H1 (cell line): ENCODE results near the gene AK5. TPM values are rescaled to one million over a fixed set of nuclear protein-coding genes. Genes with fewer than 3 reads are reported as not detected.

Source experiments
- CTCF ChIA-PET: fragments of 300-600 bp; sonication (Branson Sonifier 250); formaldehyde crosslinking; loops from one replicate; lab custom pipeline; 2021; ENCODE audit not compliant: partially characterized antibody; lab: Charles Lee
- POLR2A ChIA-PET: fragments of 300-600 bp; sonication (Branson Sonifier 250); formaldehyde crosslinking; loops from one replicate; lab custom pipeline; 2021; ENCODE audit warnings: inconsistent platforms; ENCODE audit not compliant: partially characterized antibody; lab: Charles Lee
- DNase-seq, 2 experiments: peaks; one replicate each; pipeline versions ENCODE4 v3.0.0 to v3.0.0-alpha.2; 2010 to 2022; ENCODE audit warnings: low spot score in 2 of 2, low read depth in 1 of 2, mixed read lengths in 1 of 2
- FAIRE-seq: peaks from 2 replicates; lab custom pipeline; 2011; peaks lifted over from hg19 to GRCh38; lab: Jason Lieb, UNC
- H2AFZ ChIP-seq: 2 replicates; pipeline ENCODE4 v1.8.1; 2012; ENCODE audit warnings: low read length, inconsistent platforms
- H2AK5ac ChIP-seq: 2 replicates; pipeline ENCODE4 v1.6.1; 2013; ENCODE audit warnings: low read depth, low read length
- H2BK120ac ChIP-seq: replicated peaks from 2 replicates; pipeline ENCODE3; 2013; ENCODE audit warnings: low read depth, low read length, inconsistent platforms
- H2BK12ac ChIP-seq: 2 replicates; pipeline ENCODE4 v1.6.1; 2013; ENCODE audit warnings: low read depth, low read length
- H2BK15ac ChIP-seq: 2 replicates; pipeline ENCODE4 v1.6.1; 2013; ENCODE audit warnings: low read length
- H2BK20ac ChIP-seq: 2 replicates; pipeline ENCODE4 v1.6.1; 2013; ENCODE audit warnings: low read length
- H2BK5ac ChIP-seq: 2 replicates; pipeline ENCODE4 v1.6.1; 2013; ENCODE audit warnings: low read depth, low read length
- H3K14ac ChIP-seq: 2 replicates; pipeline ENCODE4 v1.6.1; 2013; ENCODE audit warnings: inconsistent platforms; ENCODE audit not compliant: insufficient read length
- H3K18ac ChIP-seq: 2 replicates; pipeline ENCODE4 v1.6.1; 2013; ENCODE audit warnings: low read length; ENCODE audit errors: extremely low read depth
- H3K23ac ChIP-seq: 2 replicates; pipeline ENCODE4 v1.6.1; 2013; ENCODE audit warnings: inconsistent platforms; ENCODE audit not compliant: insufficient read length
- H3K23me2 ChIP-seq: 2 replicates; pipeline ENCODE4 v1.6.1; 2013; ENCODE audit warnings: low read depth, low read length
- H3K27ac ChIP-seq: 2 replicates; pipeline ENCODE4 v1.6.1; 2011; ENCODE audit warnings: low read depth, low read length, inconsistent platforms
- H3K27me3 ChIP-seq, 4 experiments: replicated peaks in 1 of 4; 1 replicate in 1 of 4; 2 replicates in 3 of 4; pipeline versions ENCODE4 v1.6.1 to v1.8.1; 2011 to 2013; ENCODE audit warnings: low read length in 3 of 4, mild to moderate bottlenecking in 3 of 4, inconsistent platforms in 2 of 4, mixed read lengths in 2 of 4, moderate library complexity in 1 of 4; ENCODE audit not compliant: control insufficient read depth in 3 of 4, insufficient read depth in 3 of 4; ENCODE audit errors: extremely low read depth in 1 of 4
- H3K36me3 ChIP-seq, 4 experiments: 2 replicates each; pipeline versions ENCODE4 v1.6.1 to v1.8.1; 2011 to 2013; ENCODE audit warnings: mild to moderate bottlenecking in 4 of 4, low read length in 3 of 4, moderate library complexity in 2 of 4, control low read depth in 1 of 4, inconsistent platforms in 1 of 4; ENCODE audit not compliant: insufficient read depth in 4 of 4, control insufficient read depth in 2 of 4
- H3K4ac ChIP-seq: replicated peaks from 2 replicates; pipeline ENCODE3; 2013; ENCODE audit warnings: low read length, low read depth, mixed read lengths, inconsistent platforms; ENCODE audit not compliant: insufficient read length
- H3K4me1 ChIP-seq, 4 experiments: replicated peaks in 1 of 4; 1 replicate in 1 of 4; 2 replicates in 3 of 4; pipeline versions ENCODE4 v1.6.1 to v1.8.1; 2011 to 2013; ENCODE audit warnings: low read length in 3 of 4, inconsistent platforms in 2 of 4, mixed read lengths in 1 of 4; ENCODE audit not compliant: insufficient read depth in 4 of 4, control insufficient read depth in 3 of 4
- H3K4me2 ChIP-seq, 2 experiments: 2 replicates each; pipeline versions ENCODE4 v1.6.1 to v1.8.1; 2011 to 2013; ENCODE audit warnings: low read depth in 2 of 2, low read length in 2 of 2, control low read depth in 1 of 2, inconsistent platforms in 1 of 2, mild to moderate bottlenecking in 1 of 2; ENCODE audit not compliant: insufficient read depth in 1 of 2
- H3K4me3 ChIP-seq, 4 experiments: fragments of 200-600, 300-600 bp in 1 of 4; sonication (generic), shearing (Covaris generic), sonication (Bioruptor Twin) in 1 of 4; 2 replicates each; pipeline versions ENCODE4 v1.5.1 to v1.8.1; 2011 to 2016; ENCODE audit warnings: low read length in 4 of 4, low read depth in 3 of 4, control low read depth in 2 of 4, inconsistent platforms in 2 of 4, mild to moderate bottlenecking in 2 of 4, mixed read lengths in 1 of 4, moderate library complexity in 1 of 4; ENCODE audit not compliant: insufficient read depth in 2 of 4; ENCODE audit errors: extremely low read depth in 1 of 4
- H3K56ac ChIP-seq: replicated peaks from 2 replicates; pipeline ENCODE3; 2013; ENCODE audit warnings: low read depth, mild to moderate bottlenecking, mixed read lengths, low read length, inconsistent platforms; ENCODE audit not compliant: insufficient read length
- H3K79me1 ChIP-seq: 2 replicates; pipeline ENCODE4 v1.6.1; 2013; ENCODE audit warnings: low read depth, low read length, control low read depth
- H3K79me2 ChIP-seq, 2 experiments: 2 replicates each; pipeline versions ENCODE4 v1.6.1 to v1.8.1; 2012 to 2013; ENCODE audit warnings: low read length in 2 of 2, mild to moderate bottlenecking in 2 of 2, inconsistent platforms in 1 of 2; ENCODE audit not compliant: insufficient read depth in 2 of 2, control insufficient read depth in 1 of 2
- H3K9ac ChIP-seq, 4 experiments: replicated peaks in 1 of 4; 1 replicate in 1 of 4; 2 replicates in 3 of 4; pipeline versions ENCODE4 v1.6.1 to v1.8.1; 2011 to 2013; ENCODE audit warnings: low read depth in 3 of 4, low read length in 3 of 4, control low read depth in 2 of 4, mild to moderate bottlenecking in 2 of 4, moderate library complexity in 2 of 4, inconsistent platforms in 1 of 4; ENCODE audit errors: extremely low read depth in 1 of 4
- H3K9me3 ChIP-seq, 2 experiments: 2 replicates each; pipeline versions ENCODE4 v1.6.1 to v1.8.1; 2012 to 2013; ENCODE audit warnings: mild to moderate bottlenecking in 2 of 2, moderate library complexity in 2 of 2, control low read depth in 1 of 2, inconsistent platforms in 1 of 2, low read depth in 1 of 2, low read length in 1 of 2, mixed read lengths in 1 of 2; ENCODE audit not compliant: insufficient read depth in 2 of 2
- H4K20me1 ChIP-seq, 2 experiments: replicated peaks in 1 of 2; 2 replicates each; pipeline versions ENCODE3 to v1.8.1; 2011 to 2013; ENCODE audit warnings: inconsistent platforms in 2 of 2, low read length in 2 of 2, mild to moderate bottlenecking in 1 of 2; ENCODE audit not compliant: insufficient read depth in 2 of 2, control insufficient read depth in 1 of 2
- H4K5ac ChIP-seq: 2 replicates; pipeline ENCODE4 v1.6.1; 2013; ENCODE audit warnings: low read length, low read depth, mixed read lengths, inconsistent platforms; ENCODE audit not compliant: insufficient read length
- H4K8ac ChIP-seq: 2 replicates; pipeline ENCODE4 v1.8.0; 2013; ENCODE audit warnings: mild to moderate bottlenecking, moderate library complexity, low read length, inconsistent platforms; ENCODE audit not compliant: insufficient read depth; ENCODE audit errors: extremely low read depth
- H4K91ac ChIP-seq: replicated peaks from 2 replicates; pipeline ENCODE3; 2013; ENCODE audit warnings: low read length, mixed read lengths, inconsistent platforms; ENCODE audit not compliant: insufficient read length
- CEBPB ChIP-seq: IDR thresholded peaks from 2 replicates; pipeline ENCODE4 v1.6.1; 2012; ENCODE audit warnings: low read depth, low read length
- CREB1 ChIP-seq: IDR thresholded peaks from 2 replicates; pipeline ENCODE4 v1.6.1; 2012; ENCODE audit warnings: inconsistent platforms
- NANOG ChIP-seq: IDR thresholded peaks from 2 replicates; pipeline ENCODE4 v1.6.1; 2011; ENCODE audit warnings: low read length, low read depth, mild to moderate bottlenecking, inconsistent platforms; ENCODE audit not compliant: insufficient read depth, poor library complexity, severe bottlenecking
- NRF1 ChIP-seq: IDR thresholded peaks from 2 replicates; pipeline ENCODE4 v1.6.1; 2011; ENCODE audit warnings: mild to moderate bottlenecking, low read depth, low read length, improper control_type of control experiment
- PHF8 ChIP-seq: fragments of 200-600 bp; sonication (generic); conservative IDR thresholded peaks from 2 replicates; pipeline ENCODE4 v1.7.1; 2012; ENCODE audit warnings: low read depth, mild to moderate bottlenecking, inconsistent platforms, low read length, moderate library complexity
- SIX5 ChIP-seq: IDR thresholded peaks from 2 replicates; pipeline ENCODE4 v1.6.1; 2011; ENCODE audit warnings: mild to moderate bottlenecking, low read depth, low read length
- SP4 ChIP-seq: IDR thresholded peaks from 2 replicates; pipeline ENCODE4 v1.6.1; 2012; ENCODE audit warnings: low read length, inconsistent platforms
- ZNF274 ChIP-seq: IDR thresholded peaks from 2 replicates; pipeline ENCODE4 v1.7.0; 2012; ENCODE audit warnings: low read length, borderline replicate concordance; ENCODE audit errors: extremely low read depth
- WGBS, 2 experiments: shearing (Covaris generic) in 1 of 2; methylation state at CpG; one replicate each; pipeline versions ENCODE4 v1.1.6 to v1.1.7; 2013 to 2015; ENCODE audit warnings: low lambda C conversion rate in 2 of 2, mixed read lengths in 2 of 2, inconsistent platforms in 1 of 2, low coverage in 1 of 2, missing lambda C conversion rate in 1 of 2; ENCODE audit not compliant: insufficient replicate concordance in 2 of 2, insufficient coverage in 1 of 2, insufficient read length in 1 of 2; ENCODE audit errors: extremely low coverage in 1 of 2, missing lambda C conversion rate in 1 of 2; 5-methylcytosine and 5-hydroxymethylcytosine counted together
- polyA plus RNA-seq, 7 experiments: library from polyadenylated mRNA; depleted of rRNA in 3 of 7; stranded (reverse) in 5 of 7; unstranded in 2 of 7; fragments of >200 nt in 5 of 7; fragments of 200-250 nt in 2 of 7; gene quantifications; 1 replicate in 5 of 7; 2 replicates in 1 of 7; 4 replicates in 1 of 7; pipeline versions ENCODE4 v1.2.1 to v1.2.3, GENCODE V29; 2011 to 2013; ENCODE audit warnings: missing spikeins in 2 of 7, mixed read lengths in 2 of 7
- total RNA-seq: library from RNA; stranded (reverse); fragmentation: NEBNext Ultra II Directional; extraction: Animal tissue kit (Norgen Biotek cat#: 25700); gene quantifications from 2 replicates; pipeline ENCODE4 v1.2.1, GENCODE V29; 2021
- TF ChIP-seq, protein P1 (sequence below), 3 experiments: IDR thresholded peaks; 1 replicate in 2 of 3; 2 replicates in 1 of 3; pipeline versions ENCODE4 v1.5.1 to v1.6.1; 2011; ENCODE audit warnings: low read length in 3 of 3, mild to moderate bottlenecking in 3 of 3, inconsistent platforms in 2 of 3, low read depth in 1 of 3, moderate library complexity in 1 of 3; ENCODE audit not compliant: insufficient read depth in 1 of 3; ENCODE audit errors: control extremely low read depth in 1 of 3

Gene AK5
- total and polyA plus RNA-seq, 2 of the 8 experiments (the other 6 are each of a cell fraction or from before 2014, with no cell fraction given): 2.0 to 7.1 TPM

DNA sequence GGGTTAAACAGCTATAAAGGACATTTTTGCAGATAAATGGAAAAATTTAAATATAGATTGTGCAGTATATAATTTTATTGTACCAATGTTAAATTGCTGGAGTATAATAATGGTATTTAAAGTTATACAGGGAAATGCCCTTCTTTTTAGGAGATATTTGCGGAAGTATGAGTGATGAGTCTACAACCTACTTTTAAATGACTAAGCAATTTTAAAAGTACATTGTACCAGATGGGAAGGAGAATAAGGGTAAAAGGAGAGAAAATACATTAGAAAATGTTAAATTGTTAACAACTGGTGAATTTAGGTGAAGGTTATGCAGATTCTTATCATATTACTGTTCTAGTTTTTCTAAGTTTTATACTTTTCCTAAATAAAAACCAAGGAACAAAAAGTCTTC, 308.8 kb downstream of the AK5 start:
- H3K9ac ChIP-seq: no peak overlapping the region
- no peak overlapping the region for H3K27ac ChIP-seq
- H2AFZ ChIP-seq: no peak overlapping the region
- no peaks in the 10 kb centered on the region; the same call in 1 of the 2 replicates for H3K79me1 ChIP-seq
- peaks cover 0 to 2% of the 10 kb centered on the region in 2 experiments for H4K20me1 ChIP-seq
- H4K5ac ChIP-seq: no peak overlapping the region
- H2BK20ac ChIP-seq: no peak overlapping the region
- no peak overlapping the region for H3K14ac ChIP-seq
- no peak overlapping the region for H2BK12ac ChIP-seq
- no peak overlapping the region for H3K23ac ChIP-seq
- POLR2A ChIA-PET: no interaction called here
- no peak overlapping the region for H2BK5ac ChIP-seq
- no peak overlapping the region for H3K4me2 ChIP-seq
- no peak overlapping the region for H3K56ac ChIP-seq
- H2AK5ac ChIP-seq: no peak overlapping the region
- no peak overlapping the region for H4K8ac ChIP-seq
- DNase-seq (no peak), FAIRE-seq (no peak)
- H3K4ac ChIP-seq: no peak overlapping the region
- CTCF ChIA-PET: interaction anchor here (2.5 kb wide), 1 partner anchor 10 kb away, joined by 7 read pairs; no protein-coding TSS in a partner anchor
- 96% methylated on average over 1 of the region's 1 CpG; no CpG with 5 or more reads in 1 of the 2 experiments for WGBS, 2 experiments
- no peaks in the 10 kb centered on the region; a peak in 1 of 4 replicates for H3K79me2 ChIP-seq
- H2BK15ac ChIP-seq: no peak overlapping the region
- H3K36me3 ChIP-seq: no peaks in the 10 kb centered on the region
- no peaks in the 10 kb centered on the region for H3K9me3 ChIP-seq
- no peak overlapping the region for H3K4me3 ChIP-seq
- no peaks in the 10 kb centered on the region for H3K23me2 ChIP-seq
- H2BK120ac ChIP-seq: no peak overlapping the region
- H3K18ac ChIP-seq: no peak overlapping the region
- TF ChIP-seq SIX5: no peak
- no peak for TF ChIP-seq PHF8
- TF ChIP-seq, protein P1, sequence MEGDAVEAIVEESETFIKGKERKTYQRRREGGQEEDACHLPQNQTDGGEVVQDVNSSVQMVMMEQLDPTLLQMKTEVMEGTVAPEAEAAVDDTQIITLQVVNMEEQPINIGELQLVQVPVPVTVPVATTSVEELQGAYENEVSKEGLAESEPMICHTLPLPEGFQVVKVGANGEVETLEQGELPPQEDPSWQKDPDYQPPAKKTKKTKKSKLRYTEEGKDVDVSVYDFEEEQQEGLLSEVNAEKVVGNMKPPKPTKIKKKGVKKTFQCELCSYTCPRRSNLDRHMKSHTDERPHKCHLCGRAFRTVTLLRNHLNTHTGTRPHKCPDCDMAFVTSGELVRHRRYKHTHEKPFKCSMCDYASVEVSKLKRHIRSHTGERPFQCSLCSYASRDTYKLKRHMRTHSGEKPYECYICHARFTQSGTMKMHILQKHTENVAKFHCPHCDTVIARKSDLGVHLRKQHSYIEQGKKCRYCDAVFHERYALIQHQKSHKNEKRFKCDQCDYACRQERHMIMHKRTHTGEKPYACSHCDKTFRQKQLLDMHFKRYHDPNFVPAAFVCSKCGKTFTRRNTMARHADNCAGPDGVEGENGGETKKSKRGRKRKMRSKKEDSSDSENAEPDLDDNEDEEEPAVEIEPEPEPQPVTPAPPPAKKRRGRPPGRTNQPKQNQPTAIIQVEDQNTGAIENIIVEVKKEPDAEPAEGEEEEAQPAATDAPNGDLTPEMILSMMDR (IDR thresholded peaks at IDR 0.05; ENCODE audit: control extremely low read depth in 1 of 3, insufficient read depth in 1 of 3, low read depth in 1 of 3, low read length in 3 of 3): no peak
- TF ChIP-seq ZNF274: no peak
- TF ChIP-seq CEBPB: no peak
- TF ChIP-seq CREB1: no peak
- TF ChIP-seq NANOG: no peak
- TF ChIP-seq NRF1: no peak
- TF ChIP-seq SP4: no peak
- no peaks in the 10 kb centered on the region for H3K27me3 ChIP-seq
- no peaks in the 10 kb centered on the region for H3K4me1 ChIP-seq
- H4K91ac ChIP-seq: no peak overlapping the region
